Upper lobe of left lung (tissue), 6 donors: Measurements from ENCODE around the gene HMGN1. TPM values are rescaled to one million over a fixed set of nuclear protein-coding genes. Genes with fewer than 3 reads are reported as not detected.

Experiments used
- ATAC-seq, 2 donors: fragments of 200-7000 bp; cut with Tn5 transposase; one replicate each; pipeline ENCODE4 v1.9.1; 2022; ENCODE audit warnings: mild to moderate bottlenecking in 2 of 2, moderate library complexity in 2 of 2; ENCODE audit not compliant: low FRiP score in 2 of 2
- DNase-seq, 2 donors: peaks; one replicate each; pipeline ENCODE4 v3.0.0-alpha.2; 2019 to 2020
- H3K27ac ChIP-seq, 4 donors: fragments of 200-600 bp; sonication (generic); one replicate each; pipeline ENCODE4 v1.5.1; 2016 to 2019
- H3K27me3 ChIP-seq, 4 donors: fragments of 200-600 bp; sonication (generic); one replicate each; pipeline ENCODE4 v1.5.1; 2017 to 2019
- H3K36me3 ChIP-seq, 4 donors: fragments of 200-600 bp; sonication (generic); one replicate each; pipeline ENCODE4 v1.5.1; 2016 to 2019
- H3K4me1 ChIP-seq, 4 donors: fragments of 200-600 bp; sonication (generic); one replicate each; pipeline ENCODE4 v1.5.1; 2018 to 2019
- H3K4me3 ChIP-seq, 4 donors: fragments of 200-600 bp; sonication (generic); one replicate each; pipeline ENCODE4 v1.5.1; 2017 to 2019; ENCODE audit warnings: mild to moderate bottlenecking in 2 of 4, moderate library complexity in 1 of 4
- H3K9me3 ChIP-seq, 4 donors: fragments of 200-600 bp; sonication (generic); one replicate each; pipeline ENCODE4 v1.5.1; 2018 to 2019
- EP300 ChIP-seq, 4 donors: sonication (generic); formaldehyde crosslinking; IDR thresholded peaks; one replicate each; pipeline ENCODE4 v1.5.1; 2017; ENCODE audit warnings: antibody characterized with exemption in 4 of 4, control low read depth in 2 of 4
- POLR2A ChIP-seq, 4 donors: fragments of 450-650 bp; IDR thresholded peaks; one replicate each; pipeline ENCODE4 v1.5.1; 2016 to 2017; ENCODE audit warnings: antibody characterized with exemption in 4 of 4, mild to moderate bottlenecking in 2 of 4
- POLR2AphosphoS5 ChIP-seq, 2 donors: sonication (generic); formaldehyde crosslinking; IDR thresholded peaks; one replicate each; pipeline ENCODE4 v1.5.1; 2017; ENCODE audit warnings: antibody characterized with exemption in 2 of 2
- WGBS, 2 donors: methylation state at CpG; one replicate each; pipeline ENCODE4 v1.1.5; 2017 to 2018; 5-methylcytosine and 5-hydroxymethylcytosine counted together
- total RNA-seq, 6 donors: library from RNA; depleted of rRNA in 4 of 6; stranded (reverse); fragments of >200 nt in 4 of 6; gene quantifications; one replicate each; pipeline versions ENCODE4 v1.1.0 to v1.2.1, GENCODE V29; 2016 to 2021
- TF ChIP-seq, protein P1 (sequence below), 6 experiments: fragments of 450-650 bp in 4 of 6; fragments of 200-600 bp in 2 of 6; sonication (generic) in 2 of 6; IDR thresholded peaks; one replicate each; pipeline ENCODE4 v1.5.1; 2016 to 2019; ENCODE audit warnings: antibody characterized with exemption in 6 of 6
- donor health status: DM: no; HTN: no; CAD: no; lungs with moderate emphysema.
- donor health status: DM: no; HTN: yes; CAD: no; lungs with severe emphysema.

HMGN1 gene
- total RNA-seq, 6 donors from 2014 or later: 80.7 to 164 (median 115) TPM

DNA sequence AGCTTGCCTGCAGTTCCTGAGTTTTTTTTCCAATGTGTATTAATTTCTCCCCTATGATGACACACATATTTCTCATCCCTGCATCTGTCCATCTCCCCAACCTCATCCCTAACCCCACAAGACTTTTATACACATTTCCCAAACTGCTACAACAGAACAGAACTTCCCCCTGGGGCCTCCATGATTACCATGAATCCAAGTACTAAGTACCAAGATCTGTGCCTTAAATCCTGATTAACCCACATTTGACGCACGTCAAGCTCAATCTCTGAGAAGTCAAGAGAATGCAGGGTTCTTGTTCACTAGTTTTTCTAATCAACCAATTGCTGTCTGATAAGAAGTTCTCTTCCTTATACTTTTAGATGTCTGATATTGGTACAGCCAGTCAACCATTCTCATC is 9.7 kb downstream of the HMGN1 start:
- Histone ChIP-seq H3K4me1 (no peaks in the 10 kb centered on the region), H3K9me3 (no peaks in the 10 kb centered on the region), H3K27ac (no peak overlapping the region), H3K4me3 (no peak overlapping the region), H3K36me3 (peaks cover 6 to 34% (median 17%) of the 10 kb centered on the region in 4 donors), H3K27me3 (no peaks in the 10 kb centered on the region)
- ATAC-seq (no peak), DNase-seq (no peak)
- no peak for TF ChIP-seq POLR2AphosphoS5 (IDR thresholded peaks at IDR 0.05)
- no peak for TF ChIP-seq EP300 (IDR thresholded peaks at IDR 0.05)
- 91 to 95% methylated on average over 2 of the region's 2 CpGs for WGBS, 2 donors

DNA sequence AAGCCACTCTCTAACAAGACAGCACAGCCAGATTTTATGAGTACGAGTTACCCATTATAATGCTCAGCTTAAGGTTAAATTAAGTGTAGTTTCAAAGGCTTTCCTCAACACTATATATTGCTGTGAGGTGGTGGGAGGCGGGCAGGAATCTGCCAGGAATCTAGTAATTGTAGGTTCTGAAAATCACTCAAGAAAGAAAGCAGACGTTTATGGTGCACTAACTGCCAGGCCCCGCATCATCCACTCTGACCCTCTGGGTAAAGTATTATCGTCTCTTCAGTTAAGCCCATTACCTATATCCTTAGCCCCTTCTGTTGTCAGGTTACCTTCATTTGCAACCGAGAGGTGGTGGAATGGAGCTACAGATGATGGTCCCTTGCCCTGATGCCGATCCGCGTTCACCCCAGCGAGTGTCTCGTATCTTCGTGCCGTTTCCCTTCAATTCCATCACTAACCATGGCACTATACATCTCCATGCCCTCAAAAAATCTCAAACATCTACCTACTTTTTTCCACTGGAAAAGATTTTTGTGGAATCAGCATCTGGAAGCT is 12.4 kb downstream of the HMGN1 start:
- DNase-seq (no peak), ATAC-seq (no peak)
- Histone ChIP-seq H3K9me3 (no peaks in the 10 kb centered on the region), H3K4me1 (no peaks in the 10 kb centered on the region), H3K36me3 (peaks cover 3 to 11% (median 4%) of the 10 kb centered on the region in 4 donors), H3K27me3 (no peaks in the 10 kb centered on the region), H3K27ac (no peak overlapping the region), H3K4me3 (no peak overlapping the region)
- WGBS, 2 donors: 83 to 90% methylated on average over 13 of the region's 13 CpGs
- TF ChIP-seq POLR2AphosphoS5 (IDR thresholded peaks at IDR 0.05): no peak
- TF ChIP-seq POLR2A (IDR thresholded peaks at IDR 0.05): no peak
- TF ChIP-seq, protein P1, sequence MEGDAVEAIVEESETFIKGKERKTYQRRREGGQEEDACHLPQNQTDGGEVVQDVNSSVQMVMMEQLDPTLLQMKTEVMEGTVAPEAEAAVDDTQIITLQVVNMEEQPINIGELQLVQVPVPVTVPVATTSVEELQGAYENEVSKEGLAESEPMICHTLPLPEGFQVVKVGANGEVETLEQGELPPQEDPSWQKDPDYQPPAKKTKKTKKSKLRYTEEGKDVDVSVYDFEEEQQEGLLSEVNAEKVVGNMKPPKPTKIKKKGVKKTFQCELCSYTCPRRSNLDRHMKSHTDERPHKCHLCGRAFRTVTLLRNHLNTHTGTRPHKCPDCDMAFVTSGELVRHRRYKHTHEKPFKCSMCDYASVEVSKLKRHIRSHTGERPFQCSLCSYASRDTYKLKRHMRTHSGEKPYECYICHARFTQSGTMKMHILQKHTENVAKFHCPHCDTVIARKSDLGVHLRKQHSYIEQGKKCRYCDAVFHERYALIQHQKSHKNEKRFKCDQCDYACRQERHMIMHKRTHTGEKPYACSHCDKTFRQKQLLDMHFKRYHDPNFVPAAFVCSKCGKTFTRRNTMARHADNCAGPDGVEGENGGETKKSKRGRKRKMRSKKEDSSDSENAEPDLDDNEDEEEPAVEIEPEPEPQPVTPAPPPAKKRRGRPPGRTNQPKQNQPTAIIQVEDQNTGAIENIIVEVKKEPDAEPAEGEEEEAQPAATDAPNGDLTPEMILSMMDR (IDR thresholded peaks at IDR 0.05): no peak
- no peak for TF ChIP-seq EP300 (IDR thresholded peaks at IDR 0.05)

DNA sequence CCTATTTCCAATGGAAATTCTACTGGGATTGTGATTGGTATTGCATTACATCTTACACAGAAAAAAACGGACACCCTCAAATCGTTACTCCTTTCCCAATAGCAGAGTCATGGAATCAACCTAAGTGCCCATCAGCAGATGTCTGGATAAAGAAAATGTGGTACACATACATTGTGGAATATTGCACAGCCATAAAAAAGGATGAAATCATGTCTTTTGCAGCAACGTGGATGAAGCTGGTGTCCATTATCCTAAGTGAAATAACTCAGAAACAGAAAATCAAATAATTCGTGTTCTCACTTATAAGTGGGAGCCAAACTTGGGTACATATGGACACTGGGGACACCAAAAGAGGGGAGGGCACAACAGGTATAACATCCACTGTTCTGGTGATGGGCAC is 14.3 kb downstream of the HMGN1 start:
- WGBS, 2 donors: 95 to 97% methylated on average over 4 of the region's 4 CpGs
- ATAC-seq: no peak

DNA sequence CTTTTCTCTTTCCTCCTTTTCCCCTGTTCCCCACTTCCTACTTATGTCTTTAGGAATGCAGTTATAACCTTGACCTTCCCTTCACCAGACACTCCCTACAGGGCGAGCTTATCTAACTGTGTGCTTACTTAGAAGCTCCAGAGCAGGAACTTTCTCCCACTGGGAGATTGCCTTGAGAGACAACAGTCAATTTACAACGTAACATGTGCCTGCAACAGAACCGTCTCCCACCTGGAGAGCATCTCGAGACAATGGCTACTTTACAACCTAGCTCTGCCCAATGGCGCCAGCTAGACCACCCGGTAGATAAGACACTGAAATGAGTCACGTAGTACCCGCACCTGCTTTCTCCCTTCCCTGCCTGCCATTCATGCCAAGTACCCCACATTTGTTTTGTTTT is 16.7 kb downstream of the HMGN1 start:
- 79 to 84% methylated on average over 8 of the region's 8 CpGs for WGBS, 2 donors
- H3K36me3 ChIP-seq: no peaks in the 10 kb centered on the region
- H3K4me3 ChIP-seq: no peak overlapping the region
- DNase-seq (no peak), ATAC-seq (no peak)
- H3K27me3 ChIP-seq: no peaks in the 10 kb centered on the region
- H3K4me1 ChIP-seq: no peaks in the 10 kb centered on the region
- H3K9me3 ChIP-seq: no peaks in the 10 kb centered on the region
- no peak overlapping the region for H3K27ac ChIP-seq
- TF ChIP-seq POLR2AphosphoS5 (IDR thresholded peaks at IDR 0.05): no peak
- no peak for TF ChIP-seq EP300 (IDR thresholded peaks at IDR 0.05)
- no peak for TF ChIP-seq POLR2A (IDR thresholded peaks at IDR 0.05)
- TF ChIP-seq, protein P1 (IDR thresholded peaks at IDR 0.05): no peak

More for the DNA sequence above, 14.3 kb downstream of the HMGN1 start:
- no peak overlapping the region for H3K27ac ChIP-seq
- no peaks in the 10 kb centered on the region for H3K27me3 ChIP-seq
- H3K4me1 ChIP-seq: no peaks in the 10 kb centered on the region
- TF ChIP-seq POLR2AphosphoS5 (IDR thresholded peaks at IDR 0.05): no peak
- TF ChIP-seq, protein P1 (IDR thresholded peaks at IDR 0.05): no peak
- no peak for TF ChIP-seq POLR2A (IDR thresholded peaks at IDR 0.05)
- TF ChIP-seq EP300 (IDR thresholded peaks at IDR 0.05): no peak
- no peaks in the 10 kb centered on the region for H3K9me3 ChIP-seq
- H3K4me3 ChIP-seq: no peak overlapping the region
- no peak for DNase-seq
- H3K36me3 ChIP-seq: no peaks in the 10 kb centered on the region

DNA sequence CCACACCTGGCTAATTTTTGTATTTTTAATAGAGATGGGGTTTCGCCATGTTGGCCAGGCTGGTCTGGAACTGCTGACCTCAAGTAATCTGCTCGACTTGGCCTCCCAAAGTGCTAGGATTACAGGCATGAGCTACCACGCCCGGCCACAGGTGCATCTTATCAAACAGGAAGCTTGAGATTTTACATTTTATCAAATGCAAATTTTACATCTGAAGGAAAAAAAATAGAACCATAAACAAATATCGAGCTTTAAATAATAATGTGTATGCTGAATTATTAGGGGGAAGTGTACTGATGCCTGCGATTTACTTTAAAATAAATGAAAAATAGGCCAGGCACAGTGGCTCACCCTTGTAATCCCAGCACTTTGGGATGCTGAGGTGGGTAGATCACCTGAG is 18.9 kb downstream of the HMGN1 start:
- no peak overlapping the region for H3K4me3 ChIP-seq
- ATAC-seq (no peak), DNase-seq (no peak)
- H3K4me1 ChIP-seq: no peaks in the 10 kb centered on the region
- 86 to 94% methylated on average over 6 of the region's 6 CpGs for WGBS, 2 donors
- H3K36me3 ChIP-seq: no peaks in the 10 kb centered on the region
- no peaks in the 10 kb centered on the region for H3K9me3 ChIP-seq
- no peak overlapping the region for H3K27ac ChIP-seq
- no peaks in the 10 kb centered on the region for H3K27me3 ChIP-seq
- TF ChIP-seq, protein P1 (IDR thresholded peaks at IDR 0.05): no peak
- TF ChIP-seq POLR2A (IDR thresholded peaks at IDR 0.05) (no peak), EP300 (IDR thresholded peaks at IDR 0.05) (no peak), POLR2AphosphoS5 (IDR thresholded peaks at IDR 0.05) (no peak)
